ENCODE results near the gene SNAPC4.

The SNAPC4 gene

GRCh38 chr9:136396219-136396515, 3.8 kb downstream of the SNAPC4 start:
- H3K27me3 ChIP-seq (ENCODE audit: control insufficient read depth, insufficient read depth, low read length), result no peaks in the 10 kb centered on the region
- H3K27ac ChIP-seq (ENCODE audit: low read depth, low read length), result no peak overlapping the region
- H3K4me1 ChIP-seq (ENCODE audit: control insufficient read depth, insufficient read depth, low read length), result peaks cover 12% of the 10 kb centered on the region; the same call in 1 of the 2 replicates
- H3K9ac ChIP-seq (ENCODE audit: low read length), result no peak overlapping the region
- no peaks in the 10 kb centered on the region for H3K9me3 ChIP-seq (ENCODE audit: control insufficient read depth, insufficient read depth, low read depth, low read length)
- H3K4me3 ChIP-seq (ENCODE audit: low read depth, low read length), result no peak overlapping the region
- peaks cover 75% of the 10 kb centered on the region for H3K36me3 ChIP-seq (ENCODE audit: control insufficient read depth, insufficient read depth, low read length)

GRCh38 chr9:136395345-136396218, 4.4 kb downstream of the SNAPC4 start:
- Histone ChIP-seq H3K27ac (ENCODE audit: low read depth, low read length) (no peak overlapping the region), H3K4me1 (ENCODE audit: control insufficient read depth, insufficient read depth, low read length) (peaks cover 11% of the 10 kb centered on the region; the same call in 1 of the 2 replicates), H3K36me3 (ENCODE audit: control insufficient read depth, insufficient read depth, low read length) (peaks cover 77% of the 10 kb centered on the region), H3K9ac (ENCODE audit: low read length) (no peak overlapping the region), H3K27me3 (ENCODE audit: control insufficient read depth, insufficient read depth, low read length) (no peaks in the 10 kb centered on the region), H3K9me3 (ENCODE audit: control insufficient read depth, insufficient read depth, low read depth, low read length) (no peaks in the 10 kb centered on the region), H3K4me3 (ENCODE audit: low read depth, low read length) (no peak overlapping the region)

DNA sequence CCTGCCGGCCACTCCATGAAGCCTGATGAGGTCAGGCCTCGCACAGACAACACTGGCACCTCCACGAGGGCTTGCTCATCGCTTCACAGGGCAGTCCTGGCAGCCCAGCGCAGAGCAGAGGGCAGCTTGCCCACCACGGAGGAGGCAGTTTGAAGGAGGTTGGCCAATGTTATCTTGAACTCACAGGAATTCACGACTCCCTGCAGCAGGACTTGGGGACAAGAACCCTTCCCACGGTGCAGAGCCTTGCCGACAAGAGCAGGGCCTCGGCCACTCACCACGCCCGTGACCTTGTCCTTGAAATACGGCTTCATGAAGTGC, 5.0 kb downstream of the SNAPC4 start:
- H3K9me3 ChIP-seq (ENCODE audit: control insufficient read depth, insufficient read depth, low read depth, low read length), result no peaks in the 10 kb centered on the region
- H3K9ac ChIP-seq (ENCODE audit: low read length), result no peak overlapping the region
- no peaks in the 10 kb centered on the region for H3K27me3 ChIP-seq (ENCODE audit: control insufficient read depth, insufficient read depth, low read length)
- H3K27ac ChIP-seq (ENCODE audit: low read depth, low read length), result no peak overlapping the region
- peaks cover 7% of the 10 kb centered on the region; the same call in 1 of the 2 replicates for H3K4me1 ChIP-seq (ENCODE audit: control insufficient read depth, insufficient read depth, low read length)
- H3K36me3 ChIP-seq (ENCODE audit: control insufficient read depth, insufficient read depth, low read length), result peaks cover 79% of the 10 kb centered on the region
- no peak overlapping the region for H3K4me3 ChIP-seq (ENCODE audit: low read depth, low read length)

DNA sequence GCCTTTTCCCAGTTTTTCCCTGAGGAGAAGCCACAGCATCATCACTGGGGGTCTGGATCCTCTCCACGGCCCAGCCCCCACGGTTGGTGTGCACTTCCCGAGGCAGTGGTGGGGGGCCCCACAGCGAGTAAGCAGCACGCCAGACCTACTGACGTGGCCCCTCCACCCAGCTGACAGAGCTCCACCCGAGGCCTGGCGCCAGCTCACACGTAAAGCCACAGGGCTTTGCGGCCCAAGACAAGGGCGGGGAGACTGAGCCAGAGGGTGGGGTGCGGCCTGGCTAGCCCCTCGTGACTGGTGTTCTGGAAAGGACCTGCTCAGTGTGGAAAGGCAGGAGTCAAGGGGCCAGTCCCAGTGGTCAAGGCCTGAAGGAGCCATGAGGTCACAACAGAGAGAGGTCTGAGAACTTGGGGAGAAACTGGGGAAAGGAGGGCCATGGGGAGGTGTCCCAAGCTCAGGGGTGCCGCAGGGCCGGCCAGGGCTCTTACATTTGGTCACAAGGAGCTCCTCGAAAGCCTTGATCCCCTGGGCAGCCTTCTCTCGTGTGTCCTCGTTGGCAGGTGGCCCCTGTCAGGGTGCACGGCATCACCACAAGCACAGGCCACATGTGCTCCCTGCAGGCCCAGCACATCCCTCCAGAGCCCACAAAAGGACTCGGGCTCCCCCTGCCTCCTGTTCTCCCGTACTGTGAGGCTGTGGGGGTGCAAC, 5.5 kb downstream of the SNAPC4 start:
- no peaks in the 10 kb centered on the region for H3K9me3 ChIP-seq (ENCODE audit: control insufficient read depth, insufficient read depth, low read depth, low read length)
- H3K9ac ChIP-seq (ENCODE audit: low read length), result no peak overlapping the region
- no peak overlapping the region for H3K4me3 ChIP-seq (ENCODE audit: low read depth, low read length)
- H3K36me3 ChIP-seq (ENCODE audit: control insufficient read depth, insufficient read depth, low read length), result peaks cover 84% of the 10 kb centered on the region
- no peaks in the 10 kb centered on the region for H3K27me3 ChIP-seq (ENCODE audit: control insufficient read depth, insufficient read depth, low read length)
- H3K27ac ChIP-seq (ENCODE audit: low read depth, low read length), result no peak overlapping the region
- H3K4me1 ChIP-seq (ENCODE audit: control insufficient read depth, insufficient read depth, low read length), result peaks cover 7% of the 10 kb centered on the region; the same call in 1 of the 2 replicates

- no peaks in the 10 kb centered on the region for H3K27me3 ChIP-seq (ENCODE audit: control insufficient read depth, insufficient read depth, low read length)
- no peaks in the 10 kb centered on the region for H3K9me3 ChIP-seq (ENCODE audit: control insufficient read depth, insufficient read depth, low read depth, low read length)
- H3K4me3 ChIP-seq (ENCODE audit: low read depth, low read length), result no peak overlapping the region
- H3K27ac ChIP-seq (ENCODE audit: low read depth, low read length), result no peak overlapping the region
- H3K9ac ChIP-seq (ENCODE audit: low read length), result no peak overlapping the region
- H3K4me1 ChIP-seq (ENCODE audit: control insufficient read depth, insufficient read depth, low read length), result peaks cover under 1% of the 10 kb centered on the region; the same call in 1 of the 2 replicates
- peaks cover 91% of the 10 kb centered on the region for H3K36me3 ChIP-seq (ENCODE audit: control insufficient read depth, insufficient read depth, low read length)
These were observed 6.4 kb downstream of the SNAPC4 start for GRCh38 chr9:136393531-136393930.

- H3K27me3 ChIP-seq (ENCODE audit: control insufficient read depth, insufficient read depth, low read length), result no peaks in the 10 kb centered on the region
- no peak overlapping the region for H3K9ac ChIP-seq (ENCODE audit: low read length)
- no peak overlapping the region for H3K27ac ChIP-seq (ENCODE audit: low read depth, low read length)
- no peaks in the 10 kb centered on the region for H3K4me1 ChIP-seq (ENCODE audit: control insufficient read depth, insufficient read depth, low read length)
- no peaks in the 10 kb centered on the region for H3K9me3 ChIP-seq (ENCODE audit: control insufficient read depth, insufficient read depth, low read depth, low read length)
- H3K4me3 ChIP-seq (ENCODE audit: low read depth, low read length), result no peak overlapping the region
- H3K36me3 ChIP-seq (ENCODE audit: control insufficient read depth, insufficient read depth, low read length), result peaks cover 90% of the 10 kb centered on the region
These were observed 7.2 kb downstream of the SNAPC4 start for GRCh38 chr9:136392538-136393449.

DNA sequence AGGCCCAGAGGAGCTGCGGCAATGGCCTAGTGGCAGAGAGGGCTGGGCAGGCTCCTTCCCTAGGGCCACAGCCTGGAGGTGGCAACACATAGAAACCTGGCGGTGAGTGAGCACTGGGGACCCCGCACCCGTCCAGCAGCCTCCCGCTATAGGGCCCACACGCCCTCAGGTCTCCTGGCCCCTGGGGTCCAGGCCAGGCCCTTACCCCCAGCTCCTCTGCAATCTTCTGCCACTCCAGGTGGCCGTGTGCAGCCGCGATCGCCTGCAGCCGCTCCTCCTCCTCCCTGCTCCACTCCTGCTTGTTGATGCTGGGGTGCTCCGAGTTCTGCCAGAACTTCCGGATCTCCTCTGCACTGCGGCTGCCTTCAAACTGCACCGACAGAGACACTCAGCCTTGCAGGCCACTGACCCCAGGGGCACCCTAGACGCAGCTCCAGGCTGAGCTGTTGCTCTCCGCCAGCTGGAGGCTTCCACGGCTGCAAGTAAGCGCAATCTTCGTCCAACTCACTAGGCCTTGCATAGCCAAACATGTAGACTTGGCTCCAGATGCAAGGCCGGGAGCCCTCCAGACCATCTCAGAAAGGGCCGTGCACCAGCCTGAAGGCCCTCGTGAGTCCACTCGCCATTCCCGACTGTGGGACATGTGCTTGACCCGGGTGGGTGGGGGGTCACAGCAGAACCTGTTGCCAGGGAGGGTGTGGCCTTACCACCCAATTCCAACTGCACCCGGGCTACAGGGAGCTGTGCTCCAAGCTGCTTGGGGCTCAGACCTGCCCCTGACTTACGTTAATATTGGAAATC, 8.0 kb downstream of the SNAPC4 start:
- H3K4me3 ChIP-seq (ENCODE audit: low read depth, low read length), result no peak overlapping the region
- no peak overlapping the region for H3K27ac ChIP-seq (ENCODE audit: low read depth, low read length)
- H3K9me3 ChIP-seq (ENCODE audit: control insufficient read depth, insufficient read depth, low read depth, low read length), result no peaks in the 10 kb centered on the region
- H3K36me3 ChIP-seq (ENCODE audit: control insufficient read depth, insufficient read depth, low read length), result peaks cover 92% of the 10 kb centered on the region
- no peaks in the 10 kb centered on the region for H3K4me1 ChIP-seq (ENCODE audit: control insufficient read depth, insufficient read depth, low read length)
- no peak overlapping the region for H3K9ac ChIP-seq (ENCODE audit: low read length)
- no peaks in the 10 kb centered on the region for H3K27me3 ChIP-seq (ENCODE audit: control insufficient read depth, insufficient read depth, low read length)

DNA sequence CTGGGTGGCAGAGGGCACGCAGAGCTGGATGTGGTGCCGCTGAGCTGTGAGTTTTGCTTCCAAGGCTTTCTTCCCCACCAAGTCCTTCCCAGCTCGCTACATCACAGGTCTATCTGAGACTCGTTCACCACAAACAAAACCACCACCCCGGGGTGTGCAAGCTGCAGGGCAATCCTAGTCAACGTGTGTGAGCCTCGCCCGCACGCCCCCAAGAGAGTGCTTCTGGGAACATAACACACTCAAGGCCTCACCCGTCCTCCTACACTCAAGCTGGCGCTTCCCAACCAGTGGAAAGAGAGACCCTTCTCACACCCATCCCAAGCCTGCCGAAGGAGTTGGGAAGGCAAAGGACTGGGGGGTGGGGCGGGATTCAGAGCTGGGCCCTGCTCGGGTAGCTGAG, 10.6 kb downstream of the SNAPC4 start:
- H3K4me3 ChIP-seq (ENCODE audit: low read depth, low read length), result no peak overlapping the region
- no peaks in the 10 kb centered on the region for H3K9me3 ChIP-seq (ENCODE audit: control insufficient read depth, insufficient read depth, low read depth, low read length)
- H3K27ac ChIP-seq (ENCODE audit: low read depth, low read length), result no peak overlapping the region
- H3K36me3 ChIP-seq (ENCODE audit: control insufficient read depth, insufficient read depth, low read length), result peaks cover 88% of the 10 kb centered on the region
- no peaks in the 10 kb centered on the region for H3K27me3 ChIP-seq (ENCODE audit: control insufficient read depth, insufficient read depth, low read length)
- H3K4me1 ChIP-seq (ENCODE audit: control insufficient read depth, insufficient read depth, low read length), result no peaks in the 10 kb centered on the region
- no peak overlapping the region for H3K9ac ChIP-seq (ENCODE audit: low read length)

DNA sequence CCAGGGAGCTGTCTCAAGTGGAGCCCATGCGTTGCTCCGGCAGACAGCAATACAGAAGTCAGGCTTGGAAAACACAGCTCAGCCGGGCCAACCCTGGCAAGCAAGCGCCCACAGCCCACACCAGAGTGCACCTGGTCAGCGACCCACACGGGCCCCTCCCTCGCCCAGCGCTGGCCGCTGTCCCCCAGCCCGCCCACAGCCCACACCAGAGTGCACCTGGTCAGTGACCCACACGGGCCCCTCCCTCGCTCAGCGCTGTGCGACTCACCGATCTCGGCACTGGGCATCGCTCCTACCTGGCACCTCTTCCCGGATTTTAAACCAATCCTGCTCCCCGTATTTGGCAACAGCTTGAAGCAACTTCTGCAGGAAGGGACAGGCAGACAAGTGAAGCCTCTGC, 12.8 kb downstream of the SNAPC4 start:
- H3K27me3 ChIP-seq (ENCODE audit: control insufficient read depth, insufficient read depth, low read length), result no peaks in the 10 kb centered on the region
- no peak overlapping the region for H3K27ac ChIP-seq (ENCODE audit: low read depth, low read length)
- peaks cover 88% of the 10 kb centered on the region for H3K36me3 ChIP-seq (ENCODE audit: control insufficient read depth, insufficient read depth, low read length)
- no peak overlapping the region for H3K4me3 ChIP-seq (ENCODE audit: low read depth, low read length)
- no peaks in the 10 kb centered on the region for H3K9me3 ChIP-seq (ENCODE audit: control insufficient read depth, insufficient read depth, low read depth, low read length)
- H3K9ac ChIP-seq (ENCODE audit: low read length), result no peak overlapping the region
- H3K4me1 ChIP-seq (ENCODE audit: control insufficient read depth, insufficient read depth, low read length), result no peaks in the 10 kb centered on the region

GRCh38 chr9:136386018-136386417, 14.0 kb downstream of the SNAPC4 start:
- Histone ChIP-seq H3K4me1 (ENCODE audit: control insufficient read depth, insufficient read depth, low read length) (no peaks in the 10 kb centered on the region), H3K4me3 (ENCODE audit: low read depth, low read length) (no peak overlapping the region), H3K27me3 (ENCODE audit: control insufficient read depth, insufficient read depth, low read length) (no peaks in the 10 kb centered on the region), H3K36me3 (ENCODE audit: control insufficient read depth, insufficient read depth, low read length) (peaks cover 88% of the 10 kb centered on the region), H3K27ac (ENCODE audit: low read depth, low read length) (no peak overlapping the region), H3K9ac (ENCODE audit: low read length) (no peak overlapping the region), H3K9me3 (ENCODE audit: control insufficient read depth, insufficient read depth, low read depth, low read length) (no peaks in the 10 kb centered on the region)

Data from HUES6 (cell line).